ENCODE data around the gene PLEKHH3.

- TF ChIP-seq, protein P1, sequence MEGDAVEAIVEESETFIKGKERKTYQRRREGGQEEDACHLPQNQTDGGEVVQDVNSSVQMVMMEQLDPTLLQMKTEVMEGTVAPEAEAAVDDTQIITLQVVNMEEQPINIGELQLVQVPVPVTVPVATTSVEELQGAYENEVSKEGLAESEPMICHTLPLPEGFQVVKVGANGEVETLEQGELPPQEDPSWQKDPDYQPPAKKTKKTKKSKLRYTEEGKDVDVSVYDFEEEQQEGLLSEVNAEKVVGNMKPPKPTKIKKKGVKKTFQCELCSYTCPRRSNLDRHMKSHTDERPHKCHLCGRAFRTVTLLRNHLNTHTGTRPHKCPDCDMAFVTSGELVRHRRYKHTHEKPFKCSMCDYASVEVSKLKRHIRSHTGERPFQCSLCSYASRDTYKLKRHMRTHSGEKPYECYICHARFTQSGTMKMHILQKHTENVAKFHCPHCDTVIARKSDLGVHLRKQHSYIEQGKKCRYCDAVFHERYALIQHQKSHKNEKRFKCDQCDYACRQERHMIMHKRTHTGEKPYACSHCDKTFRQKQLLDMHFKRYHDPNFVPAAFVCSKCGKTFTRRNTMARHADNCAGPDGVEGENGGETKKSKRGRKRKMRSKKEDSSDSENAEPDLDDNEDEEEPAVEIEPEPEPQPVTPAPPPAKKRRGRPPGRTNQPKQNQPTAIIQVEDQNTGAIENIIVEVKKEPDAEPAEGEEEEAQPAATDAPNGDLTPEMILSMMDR (conservative IDR thresholded peaks at IDR 0.05; ENCODE audit: low read depth, low read length), result no peak
- no peak for TF ChIP-seq EZH2 (IDR thresholded peaks at IDR 0.05; ENCODE audit: borderline replicate concordance, low read depth, low read length, poor library complexity, severe bottlenecking)
These were observed 9.5 kb downstream of the PLEKHH3 start for GRCh38 chr17:42667088-42667951.

Measured in A673 (cell line).